Stimulated activated CD4-positive, alpha-beta T cell treated with anti-CD3 and anti-CD28 coated beads, TNF-alpha, amount 100 ng/mL, for 24 hours (primary cell): ENCODE measurements around the gene APPBP2.

ENCODE experiments used
- DNase-seq, 3 experiments: peaks; one replicate each; pipeline ENCODE4 v3.0.0-alpha.2; 2020; ENCODE audit warnings: low read depth in 3 of 3

Gene APPBP2

DNA sequence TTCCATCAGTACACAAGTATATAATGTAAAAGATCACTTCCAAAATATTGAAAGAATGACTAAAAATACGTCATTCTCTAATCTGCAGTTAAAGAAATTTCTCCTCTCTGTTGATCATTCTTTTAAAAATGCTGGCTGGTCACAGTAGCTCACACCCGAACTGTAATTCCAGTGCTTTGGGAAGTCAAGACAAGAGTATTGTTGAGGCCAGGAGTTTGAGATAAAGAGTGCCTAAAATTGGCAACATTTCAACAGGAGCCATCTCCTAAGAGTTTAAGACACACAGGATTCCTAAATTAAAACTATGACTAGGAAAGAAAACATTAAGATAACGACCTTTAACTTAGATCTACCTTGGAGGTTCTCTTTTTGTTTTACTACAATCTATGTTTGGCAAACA lies 129.6 kb downstream of the APPBP2 start:
- no peak for DNase-seq

GRCh38 chr17:60395508-60396065 lies 130.5 kb downstream of the APPBP2 start:
- no peak for DNase-seq

- DNase-seq: no peak
Measured at GRCh38 chr17:60393840-60394723, 132.0 kb downstream of the APPBP2 start.
